HCEC 1CT (cell line): ENCODE results near the gene HAS3.
A peak's percentile ranks its signal among the peaks of the same experiment; 100 is the strongest.
"Not testable (repeated sequence)": the region's sequence is repeated elsewhere in the genome, so short reads cannot be mapped to it uniquely, and the experiment has no call there.

Experiments
- DNase-seq: peaks from one replicate; pipeline ENCODE4 v3.0.0-alpha.2; 2017

HAS3 gene

DNA sequence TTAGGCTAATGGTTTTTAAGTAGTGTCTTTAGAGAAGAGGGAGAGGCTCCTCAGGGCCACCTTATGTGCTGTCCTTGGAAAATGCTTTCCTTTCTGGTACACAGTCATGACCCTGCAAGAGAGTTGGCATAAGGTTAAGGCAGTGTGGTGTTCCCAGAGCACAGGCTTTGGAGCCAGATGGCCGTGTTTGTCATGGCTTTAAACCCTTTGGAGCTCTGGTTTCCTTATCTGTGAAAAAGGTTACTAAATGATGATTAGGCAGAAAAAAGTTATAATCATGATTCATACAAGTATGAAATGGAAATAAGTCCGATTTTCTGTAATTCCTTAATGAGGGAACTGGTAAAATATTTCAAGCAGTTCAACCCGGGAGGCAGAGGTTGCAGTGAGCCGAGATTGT lies 40.2 kb downstream of the HAS3 start:
- DNase-seq, result no peak

DNA sequence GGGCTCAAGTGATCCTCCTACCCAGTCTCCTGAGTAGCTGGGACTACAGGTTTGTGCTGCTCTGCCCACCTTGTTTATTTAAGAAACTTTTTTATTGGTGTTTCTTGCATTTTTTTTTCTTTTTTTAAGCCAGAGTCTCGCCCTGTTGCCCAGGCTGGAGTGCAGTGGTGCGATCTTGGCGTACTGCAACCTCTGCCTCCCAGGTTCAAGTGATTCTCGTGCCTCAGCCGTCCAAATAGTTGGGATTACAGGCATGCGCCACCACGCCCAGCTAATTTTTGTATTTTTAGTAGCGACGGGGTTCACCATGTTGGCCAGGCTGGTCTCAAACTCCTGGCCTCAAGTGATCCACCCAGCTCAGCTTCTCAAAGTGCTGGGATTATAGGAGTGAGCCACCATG lies 44.2 kb downstream of the HAS3 start:
- not testable (repeated sequence) for DNase-seq

DNA sequence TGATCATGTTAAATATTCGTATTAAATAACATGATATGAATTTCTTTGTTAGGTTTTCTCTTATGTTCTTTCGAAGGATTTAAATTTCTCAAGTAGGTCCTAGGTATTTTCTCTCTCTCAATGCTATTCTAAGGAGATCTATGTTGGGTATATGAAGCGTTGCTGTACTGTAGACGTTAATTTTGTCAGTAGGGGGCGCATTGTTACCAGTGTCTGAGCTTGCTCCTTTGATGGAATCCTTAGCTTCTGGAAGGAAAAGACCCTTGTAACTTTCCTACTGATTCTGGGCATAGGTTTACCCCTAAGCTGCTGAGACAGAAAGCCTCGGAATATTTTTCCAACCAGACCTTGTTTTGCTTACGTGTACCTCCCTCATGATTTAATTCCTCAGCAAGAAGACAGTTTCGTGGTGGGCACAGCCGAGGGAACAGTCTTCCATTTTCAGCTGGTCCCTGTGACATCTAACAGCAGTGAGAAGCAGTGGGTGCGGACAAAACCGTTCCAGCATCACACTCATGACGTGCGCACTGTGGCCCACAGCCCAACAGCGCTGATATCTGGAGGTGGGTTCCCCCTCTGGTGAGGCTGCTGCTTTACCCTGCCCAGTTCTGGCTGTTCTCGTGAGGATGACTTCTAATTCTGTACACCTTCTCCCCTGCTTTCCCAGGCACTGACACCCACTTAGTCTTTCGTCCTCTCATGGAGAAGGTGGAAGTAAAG lies 44.9 kb downstream of the HAS3 start:
- DNase-seq, result peak; percentile 48

DNA sequence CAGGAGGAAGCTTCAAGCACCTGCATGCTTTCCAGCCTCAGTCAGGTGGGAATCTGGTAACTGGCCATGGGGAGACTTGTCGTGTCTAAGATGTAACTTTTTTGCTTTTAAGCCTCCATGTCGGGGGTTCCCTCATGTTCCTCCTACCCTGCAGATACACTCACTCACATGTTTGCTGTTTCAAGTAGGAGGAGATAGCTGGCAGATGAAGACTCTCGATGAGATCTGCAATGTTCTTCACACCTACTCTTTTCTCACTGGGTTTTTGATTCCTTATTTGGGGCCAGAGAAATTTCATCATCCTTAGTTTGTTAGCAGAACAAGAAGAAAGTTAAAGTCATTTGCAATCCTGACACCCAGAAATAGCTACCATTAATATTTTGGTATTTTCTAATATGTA lies 51.7 kb downstream of the HAS3 start:
- no peak for DNase-seq

DNA sequence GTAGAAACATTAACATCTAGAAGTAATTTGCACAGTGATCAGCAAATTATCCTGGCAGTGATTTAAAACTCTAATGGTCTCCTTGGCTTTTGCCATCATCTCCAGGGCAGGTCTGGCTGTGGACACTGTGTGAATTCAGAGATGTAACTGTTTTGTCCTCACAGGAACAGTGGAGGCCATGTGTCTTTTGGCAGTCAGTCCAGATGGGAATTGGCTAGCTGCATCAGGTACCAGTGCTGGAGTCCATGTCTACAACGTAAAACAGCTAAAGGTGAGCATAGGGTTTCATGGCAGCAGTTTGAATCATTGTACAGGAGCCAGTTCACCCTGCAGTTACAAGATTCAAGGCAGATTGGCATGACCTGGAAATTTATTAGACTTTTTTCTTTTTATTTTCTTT lies 54.7 kb downstream of the HAS3 start:
- DNase-seq, result no peak

DNA sequence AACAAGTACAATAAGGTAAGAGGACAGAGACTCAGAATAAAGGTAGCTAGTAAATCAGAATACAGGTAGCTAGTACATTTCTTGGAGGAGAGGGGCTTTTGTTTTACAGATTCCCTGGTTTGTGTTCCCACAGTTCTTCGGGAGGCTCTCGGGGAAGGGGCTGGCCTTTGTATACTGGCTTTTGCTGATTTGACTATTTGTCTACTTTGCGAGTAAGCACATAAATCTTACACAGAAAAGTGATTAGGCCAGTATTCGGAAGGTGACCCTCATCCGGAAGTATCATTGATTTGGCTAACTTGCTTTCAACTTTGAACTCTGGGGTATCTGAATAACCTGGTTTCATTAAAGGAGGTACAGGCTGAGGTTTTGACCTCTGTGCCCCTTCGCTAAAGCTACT lies 60.1 kb downstream of the HAS3 start:
- no peak for DNase-seq

DNA sequence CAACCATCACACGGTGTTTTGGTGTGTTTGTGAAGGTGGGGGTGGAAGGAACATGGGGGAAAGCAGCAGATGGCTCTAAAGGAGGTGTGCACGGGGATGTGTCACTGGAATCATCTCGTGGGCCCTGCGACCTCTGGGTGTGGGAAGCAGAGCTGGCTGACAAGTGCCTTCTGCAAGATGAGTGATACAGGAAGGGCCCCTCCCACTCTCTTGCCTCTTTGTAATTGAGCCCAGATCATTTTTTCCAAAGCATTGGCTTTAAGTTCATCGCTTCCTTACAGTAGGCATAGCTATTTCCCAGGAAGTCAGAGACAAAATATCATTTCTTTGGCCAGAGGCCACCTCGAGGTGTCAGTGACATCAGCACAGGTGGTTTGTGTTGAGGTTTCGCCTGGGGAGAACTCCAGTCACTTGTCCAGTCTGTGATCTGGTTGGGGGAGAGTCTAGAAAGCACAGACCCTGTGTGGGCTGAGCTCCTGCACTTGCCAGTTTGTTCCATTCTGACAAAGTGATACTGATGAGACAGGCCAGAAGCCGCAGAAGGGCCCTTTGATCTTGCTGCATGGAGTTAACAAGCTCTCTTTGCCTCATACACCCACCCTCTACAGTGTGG lies 60.9 kb downstream of the HAS3 start:
- peak; percentile 25 for DNase-seq

DNA sequence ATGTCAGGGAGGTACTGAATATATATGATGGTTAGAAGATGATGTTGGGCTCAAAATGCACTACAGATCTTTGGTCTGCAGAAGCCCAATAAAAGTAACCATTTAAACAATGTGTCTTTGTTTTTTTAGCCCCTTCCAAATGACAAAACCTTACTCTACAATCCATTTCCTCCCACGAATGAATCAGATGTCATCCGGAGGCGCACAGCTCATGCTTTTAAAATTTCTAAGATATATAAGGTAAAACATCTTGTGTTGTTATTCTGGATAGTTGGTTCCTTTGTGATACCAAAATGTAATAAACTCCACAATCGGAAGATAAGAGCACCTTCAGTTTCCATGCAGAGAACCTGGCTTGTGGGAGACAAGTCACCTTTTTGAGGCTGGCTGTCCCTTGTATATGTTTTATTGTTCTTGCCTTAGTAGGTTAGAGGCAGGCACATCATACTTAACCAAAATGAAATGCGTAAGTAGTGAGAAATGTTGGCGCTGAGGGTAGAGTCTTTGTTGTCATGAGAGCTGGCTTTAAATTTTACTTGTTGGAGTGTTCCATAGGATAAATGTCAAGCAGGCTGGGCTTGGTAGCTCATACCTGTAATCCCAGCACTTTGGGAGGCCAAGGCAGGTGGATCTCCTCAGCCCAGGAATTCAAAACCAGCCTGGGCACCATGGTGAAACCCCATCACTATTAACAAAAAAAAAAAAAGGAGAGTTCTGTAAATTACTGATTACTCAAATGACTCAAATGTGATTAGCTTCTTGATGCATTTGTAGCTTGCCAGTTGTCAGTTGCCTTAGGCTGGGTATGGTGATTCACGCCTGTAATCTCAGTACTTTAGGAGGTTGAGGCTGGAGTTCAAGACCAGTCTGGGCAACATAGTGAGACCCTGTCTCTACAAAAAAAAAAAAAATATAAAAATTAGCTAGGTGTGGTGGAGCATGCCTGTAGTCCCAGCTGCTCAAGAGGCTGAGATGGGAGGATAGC lies 61.8 kb downstream of the HAS3 start:
- DNase-seq, result peak; percentile 37
